Right lobe of liver (tissue), 6 donors: ENCODE measurements around the gene DGKI. TPM values are rescaled to one million over a fixed set of nuclear protein-coding genes. Genes with fewer than 3 reads are reported as not detected.

Experiments
- ATAC-seq, 4 donors: fragments of 200-7000 bp; cut with Tn5 transposase; one replicate each; pipeline ENCODE4 v1.9.1; 2020; ENCODE audit warnings: mild to moderate bottlenecking in 4 of 4, moderate library complexity in 4 of 4
- DNase-seq, 3 donors: peaks; one replicate each; pipeline ENCODE4 v3.0.0-alpha.2; 2020
- H3K27ac ChIP-seq, 3 donors: fragments of 200-600 bp; one replicate each; pipeline ENCODE4 v1.8.0; 2022
- H3K27me3 ChIP-seq, 2 donors: fragments of 200-600 bp; one replicate each; pipeline ENCODE4 v1.8.0; 2022
- H3K36me3 ChIP-seq, 4 donors: fragments of 200-600 bp; sonication (generic) in 1 of 4; one replicate each; pipeline versions ENCODE4 v1.5.1 to v1.8.0; 2017 to 2022; ENCODE audit warnings: control low read depth in 1 of 4
- H3K4me1 ChIP-seq, 4 donors: fragments of 200-600 bp; sonication (generic) in 1 of 4; one replicate each; pipeline versions ENCODE4 v1.5.1 to v1.8.0; 2017 to 2022; ENCODE audit warnings: control low read depth in 1 of 4
- H3K4me3 ChIP-seq, 3 donors: fragments of 200-600 bp; one replicate each; pipeline ENCODE4 v1.8.0; 2022
- H3K9me3 ChIP-seq, 4 donors: fragments of 200-600 bp; sonication (generic) in 1 of 4; one replicate each; pipeline versions ENCODE4 v1.5.1 to v1.8.0; 2017 to 2022; ENCODE audit warnings: control low read depth in 1 of 4
- CTCF ChIP-seq, 4 donors: fragments of 200-600 bp in 3 of 4; fragments of 450-650 bp in 1 of 4; IDR thresholded peaks; one replicate each; pipeline versions ENCODE4 v1.5.1 to v1.8.0; 2016 to 2022; ENCODE audit warnings: antibody characterized with exemption in 4 of 4, mild to moderate bottlenecking in 2 of 4
- POLR2A ChIP-seq: fragments of 450-650 bp; IDR thresholded peaks from one replicate; pipeline ENCODE4 v1.6.1; 2017; ENCODE audit warnings: antibody characterized with exemption, mild to moderate bottlenecking
- WGBS: methylation state at CpG from one replicate; pipeline ENCODE4 v1.1.6; 2018; ENCODE audit warnings: low coverage, low lambda C conversion rate; ENCODE audit not compliant: insufficient coverage; ENCODE audit errors: missing lambda C conversion rate; 5-methylcytosine and 5-hydroxymethylcytosine counted together
- intact Hi-C, 2 donors: fragments of 100-400 bp; cut with DNase I; formaldehyde crosslinking; loops; one replicate each; pipeline versions ENCODE4 v1.11.2 to v1.14.1; 2022
- total RNA-seq, 6 experiments: library from RNA; depleted of rRNA in 2 of 6; stranded (reverse); fragments of >200 nt in 2 of 6; fragmentation: NEBNext Ultra II Directional in 3 of 6; extraction: Animal tissue kit (Norgen Biotek cat#: 25700) in 3 of 6; gene quantifications; one replicate each; pipeline versions ENCODE4 v1.1.0 to v1.2.4, GENCODE V29; 2016 to 2023
- donor health status: DM: no; HTN: yes; CAD: no.
- donor health status: DM: no; HTN: no; CAD: no.
- donor health status: DM: no; HTN: no; CAD: no.
- donor health status: DM: no; HTN: yes; CAD: no.
- donor health status: DM: no; HTN: yes; CAD: no.

DGKI gene
- total RNA-seq, 6 experiments from 2014 or later = 0.05 to 0.35 (median 0.06) TPM; not detected in 1

GRCh38 chr7:137890449-137890921 lies 43.7 kb upstream of the DGKI start:
- Histone ChIP-seq H3K27me3 (no peaks in the 10 kb centered on the region), H3K4me1 (no peaks in the 10 kb centered on the region), H3K27ac (no peak overlapping the region), H3K4me3 (no peak overlapping the region), H3K36me3 (peaks cover 0 to 28% (median 10%) of the 10 kb centered on the region in 4 donors), H3K9me3 (no peaks in the 10 kb centered on the region)
- 67% methylated on average over 3 of the region's 3 CpGs for WGBS
- intact Hi-C loops = loop anchor here in 1 of 2 donors (10.0 kb wide), 1 partner anchor 76 kb away; no protein-coding TSS in a partner anchor
- DNase-seq = no peak
- ATAC-seq = no peak
- TF ChIP-seq CTCF (IDR thresholded peaks at IDR 0.05) = no peak
- no peak for TF ChIP-seq POLR2A

- no peak for ATAC-seq
- peaks cover 7 to 45% (median 24%) of the 10 kb centered on the region in 4 donors for H3K36me3 ChIP-seq
- WGBS = 86% methylated on average over 2 of the region's 2 CpGs
- TF ChIP-seq CTCF (IDR thresholded peaks at IDR 0.05) = no peak
- TF ChIP-seq POLR2A = no peak
- no peak overlapping the region for H3K4me3 ChIP-seq
- H3K9me3 ChIP-seq = no peaks in the 10 kb centered on the region
- no peak overlapping the region for H3K27ac ChIP-seq
- H3K4me1 ChIP-seq = no peaks in the 10 kb centered on the region
- H3K27me3 ChIP-seq = no peaks in the 10 kb centered on the region
- no peak for DNase-seq
- intact Hi-C loops = no loop called here
Observed at GRCh38 chr7:137888241-137888640, 41.5 kb upstream of the DGKI start.

GRCh38 chr7:137886746-137887145 lies 40.0 kb upstream of the DGKI start:
- Histone ChIP-seq H3K4me3 (no peak overlapping the region), H3K4me1 (no peaks in the 10 kb centered on the region), H3K27me3 (no peaks in the 10 kb centered on the region), H3K36me3 (peaks cover 7 to 51% (median 33%) of the 10 kb centered on the region in 4 donors), H3K9me3 (no peaks in the 10 kb centered on the region), H3K27ac (no peak overlapping the region)
- DNase-seq (no peak), ATAC-seq (no peak)
- no peak for TF ChIP-seq CTCF (IDR thresholded peaks at IDR 0.05)
- intact Hi-C loops = no loop called here
- WGBS = 86% methylated on average over 2 of the region's 2 CpGs

GRCh38 chr7:137886281-137886680 lies 39.5 kb upstream of the DGKI start:
- intact Hi-C loops = no loop called here
- ATAC-seq = no peak
- H3K36me3 ChIP-seq = peaks cover 7 to 56% (median 36%) of the 10 kb centered on the region in 4 donors

More at GRCh38 chr7:137886281-137886680, 39.5 kb upstream of the DGKI start:
- no peak overlapping the region for H3K27ac ChIP-seq
- TF ChIP-seq CTCF (IDR thresholded peaks at IDR 0.05) (no peak), POLR2A (no peak)
- no peaks in the 10 kb centered on the region for H3K27me3 ChIP-seq
- DNase-seq = no peak
- no peaks in the 10 kb centered on the region for H3K9me3 ChIP-seq
- no peak overlapping the region for H3K4me3 ChIP-seq
- H3K4me1 ChIP-seq = no peaks in the 10 kb centered on the region
- WGBS = 100% methylated on average over 1 of the region's 3 CpGs
